Measurements from ENCODE around the gene HMGB1.

The HMGB1 gene

DNA sequence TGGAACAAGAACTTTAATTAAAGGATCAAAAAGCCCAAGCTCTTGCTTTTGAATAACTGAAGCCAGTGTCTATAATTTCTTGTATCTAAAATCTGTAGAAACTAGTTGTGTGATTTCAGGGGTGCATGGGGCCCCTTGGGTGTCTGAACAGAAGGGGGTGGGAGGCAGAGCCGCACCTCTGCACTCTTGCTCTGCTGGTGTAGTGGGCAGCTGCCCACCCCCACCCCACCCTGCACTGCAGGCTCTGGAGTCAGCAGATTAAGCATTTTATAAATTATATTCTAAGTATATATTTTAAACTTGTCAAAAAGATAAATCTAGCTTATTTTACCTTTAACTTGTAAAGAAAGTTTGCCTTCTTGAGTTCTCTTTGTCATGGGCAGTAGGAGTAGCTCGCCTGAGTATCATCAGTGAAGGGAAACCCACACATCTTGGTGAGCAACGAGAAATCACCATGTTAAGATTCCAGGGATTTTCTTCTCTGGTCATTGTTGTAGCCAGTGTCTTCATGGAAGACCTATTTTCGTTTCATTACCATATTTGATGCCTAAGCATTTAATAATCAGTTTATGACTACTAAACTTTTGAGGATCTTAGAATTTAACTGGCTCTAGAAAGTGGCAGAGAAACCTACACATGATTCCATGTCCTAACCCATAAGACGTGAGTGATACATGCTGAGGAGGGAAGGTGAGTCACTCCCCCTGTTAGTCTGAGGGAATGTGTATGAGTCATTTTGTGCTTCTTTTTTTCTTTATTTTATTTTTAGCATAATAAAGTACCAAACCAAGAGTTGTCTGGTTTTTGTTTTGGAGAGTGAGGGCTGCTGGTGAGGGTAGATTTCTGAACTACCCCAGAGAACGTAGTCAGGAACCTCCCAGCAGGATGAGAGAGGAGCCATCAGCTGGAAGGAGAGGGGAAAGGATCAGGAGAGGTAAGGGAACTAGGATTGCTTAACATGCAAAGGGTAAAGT lies 35.7 kb downstream of the HMGB1 start:
- no peak for FAIRE-seq

DNA sequence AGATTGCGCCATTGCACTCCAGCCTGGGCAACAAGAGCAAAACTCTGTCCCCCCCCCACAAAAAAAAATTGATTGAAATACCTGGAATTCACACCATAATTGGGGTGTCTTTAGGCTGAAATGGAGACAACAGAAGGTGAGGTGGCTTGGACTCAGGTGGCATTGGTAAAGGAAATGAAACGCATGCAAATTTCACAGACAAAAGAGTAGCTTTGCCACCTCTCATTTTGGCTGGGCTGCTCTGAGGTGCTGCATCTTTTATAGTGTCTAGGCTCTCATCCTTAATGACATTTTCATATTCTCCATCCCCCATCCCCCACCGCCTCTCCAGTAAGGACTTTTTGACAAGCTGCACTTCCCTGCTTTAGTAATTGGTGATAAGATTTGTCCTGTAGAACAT lies 36.5 kb downstream of the HMGB1 start:
- FAIRE-seq = no peak

DNA sequence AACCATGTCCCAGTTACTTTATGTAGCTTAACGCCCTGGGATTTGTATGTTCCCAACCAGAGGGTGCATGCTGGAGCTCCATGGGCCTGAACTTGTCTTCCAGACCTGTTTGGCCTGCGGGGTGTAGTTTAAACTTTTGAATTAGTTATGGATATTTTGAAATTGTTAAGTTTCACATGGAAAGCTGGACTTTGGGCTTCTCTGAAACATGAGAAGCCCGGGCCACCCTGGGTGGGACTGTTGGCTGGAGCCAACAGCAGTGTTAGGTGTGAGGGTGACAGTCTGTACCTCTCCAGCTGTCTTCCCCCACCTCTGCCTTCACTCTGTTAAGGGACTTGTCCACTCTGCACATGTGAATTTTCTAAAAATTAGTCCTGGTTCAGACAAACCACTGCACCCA lies 41.8 kb downstream of the HMGB1 start:
- FAIRE-seq = no peak

DNA sequence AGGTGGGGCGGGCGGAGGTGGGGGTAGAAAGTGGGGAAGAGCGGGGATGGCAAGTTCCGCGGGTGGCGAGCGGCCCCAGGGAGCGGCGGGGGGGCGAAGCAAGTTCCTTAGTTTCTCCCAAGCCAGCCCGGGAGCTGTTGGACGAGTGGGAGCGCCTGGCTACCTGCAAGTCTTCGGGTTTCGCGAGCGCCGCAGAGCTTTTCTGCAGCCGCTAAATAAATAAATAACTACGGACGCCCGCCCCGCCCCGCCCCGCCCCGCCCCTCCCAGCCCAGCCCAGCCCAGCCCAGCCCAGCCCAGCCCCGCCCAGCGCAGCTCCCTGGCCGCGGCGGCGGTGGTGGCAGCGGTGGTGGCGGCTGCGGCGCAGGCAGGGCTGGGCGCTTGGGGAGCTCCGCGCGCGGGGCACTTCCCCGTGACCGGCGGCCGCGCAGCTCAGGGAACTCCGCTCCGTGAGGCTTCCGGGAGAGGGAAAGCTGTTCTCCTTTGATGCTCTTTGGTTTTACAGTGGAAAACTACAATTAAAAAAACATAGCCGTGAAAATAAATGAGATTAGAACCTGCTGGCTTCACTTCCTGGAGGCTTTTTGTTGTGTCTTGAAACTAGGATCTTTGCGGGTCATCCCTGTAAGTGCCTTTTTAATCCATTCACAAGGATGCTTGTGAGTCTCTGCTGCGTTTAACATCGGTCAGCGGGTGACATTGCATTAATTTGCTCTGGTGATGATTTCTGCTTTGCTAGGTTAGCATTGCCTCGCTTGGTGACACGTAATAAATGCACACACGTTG lies 43.5 kb downstream of the HMGB1 start, which contains the start of gene UBE2L5:
UBE2L5 (plus strand) TSS at position 440 of the 786 bp plus-strand sequence. CDS start 5,498 bp downstream, outside the sequence.
- FAIRE-seq = no peak

DNA sequence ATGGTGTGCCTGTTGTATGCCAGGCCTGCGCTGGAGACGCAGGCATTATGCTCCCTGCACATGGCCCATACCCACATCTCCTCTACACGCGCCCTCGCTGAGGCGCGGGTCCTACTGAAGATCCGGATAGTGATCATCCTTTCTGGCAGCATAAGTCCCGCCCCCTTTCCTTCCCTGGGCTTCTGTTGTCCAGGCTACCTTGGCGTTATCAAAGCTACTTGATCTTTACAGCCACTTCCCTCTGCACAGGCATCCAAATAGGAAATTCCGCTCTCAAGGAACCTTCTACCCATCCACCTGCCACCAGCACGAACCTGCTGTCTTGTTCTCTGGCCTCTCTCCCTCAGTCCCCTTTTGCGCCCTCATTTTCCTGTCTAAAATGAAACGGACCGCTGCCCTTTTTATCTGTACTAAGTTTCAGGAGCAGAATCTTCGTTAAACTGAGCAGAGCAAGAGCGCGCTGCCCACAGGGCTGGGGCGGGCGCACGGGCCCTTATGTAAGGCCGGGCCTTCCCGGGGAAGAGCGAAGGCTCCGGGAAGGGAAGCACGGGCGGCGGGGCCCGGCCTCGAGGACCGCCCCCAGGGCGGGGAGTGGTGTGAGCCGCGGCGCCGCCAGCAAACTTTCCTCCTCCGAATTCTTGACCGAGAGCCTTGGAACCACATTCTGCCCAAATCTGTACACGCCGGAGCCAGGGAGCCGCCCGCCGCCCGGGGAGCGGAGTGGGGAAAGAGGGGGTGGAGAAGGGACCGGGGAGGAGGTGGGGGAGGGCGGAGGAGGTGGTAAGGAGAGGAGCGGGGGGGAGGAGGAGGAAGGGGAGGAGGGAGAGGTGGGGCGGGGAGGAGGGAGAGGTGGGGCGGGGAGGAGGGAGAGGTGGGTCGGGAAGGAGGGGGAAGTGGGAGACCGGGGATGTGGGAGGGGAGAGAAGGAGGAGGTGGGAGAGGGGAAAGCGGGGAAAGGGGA lies 44.4 kb downstream of the HMGB1 start:
- no peak for FAIRE-seq

DNA sequence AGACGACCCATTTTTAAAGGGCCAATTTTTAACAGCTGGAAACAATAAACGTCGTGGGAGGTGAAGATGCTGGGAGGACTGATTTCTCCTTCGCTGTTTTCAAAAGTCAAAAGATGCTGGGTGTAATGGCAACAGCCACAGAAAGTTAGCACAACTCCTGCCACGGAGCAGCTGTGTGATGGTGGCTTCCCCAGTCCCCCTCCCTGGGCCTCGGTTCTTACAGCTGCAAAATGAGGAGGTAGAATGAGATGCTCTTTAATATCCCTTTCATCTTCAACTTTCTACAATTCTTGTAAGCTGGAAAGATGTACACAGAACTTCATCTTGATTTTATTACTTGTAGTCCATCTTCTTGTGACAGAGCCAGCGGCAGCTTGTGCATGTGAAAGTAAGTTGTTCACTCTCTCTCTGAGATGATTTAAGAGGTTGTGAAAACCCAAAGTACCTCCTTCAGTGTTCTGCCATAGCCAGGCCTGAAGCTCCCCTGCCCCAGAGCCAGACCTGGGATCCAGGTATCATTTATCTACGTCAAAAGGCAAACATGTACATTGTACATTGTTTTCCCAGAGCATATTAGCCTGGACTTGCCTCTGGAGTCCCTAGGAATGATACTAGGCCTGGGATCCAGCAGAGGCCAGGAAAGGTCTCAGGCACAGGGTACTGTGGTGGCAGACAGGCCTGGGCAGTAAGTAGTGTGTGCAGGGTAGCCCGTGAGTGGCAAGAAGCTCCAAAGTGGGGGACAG lies 46.8 kb downstream of the HMGB1 start:
- FAIRE-seq = no peak

DNA sequence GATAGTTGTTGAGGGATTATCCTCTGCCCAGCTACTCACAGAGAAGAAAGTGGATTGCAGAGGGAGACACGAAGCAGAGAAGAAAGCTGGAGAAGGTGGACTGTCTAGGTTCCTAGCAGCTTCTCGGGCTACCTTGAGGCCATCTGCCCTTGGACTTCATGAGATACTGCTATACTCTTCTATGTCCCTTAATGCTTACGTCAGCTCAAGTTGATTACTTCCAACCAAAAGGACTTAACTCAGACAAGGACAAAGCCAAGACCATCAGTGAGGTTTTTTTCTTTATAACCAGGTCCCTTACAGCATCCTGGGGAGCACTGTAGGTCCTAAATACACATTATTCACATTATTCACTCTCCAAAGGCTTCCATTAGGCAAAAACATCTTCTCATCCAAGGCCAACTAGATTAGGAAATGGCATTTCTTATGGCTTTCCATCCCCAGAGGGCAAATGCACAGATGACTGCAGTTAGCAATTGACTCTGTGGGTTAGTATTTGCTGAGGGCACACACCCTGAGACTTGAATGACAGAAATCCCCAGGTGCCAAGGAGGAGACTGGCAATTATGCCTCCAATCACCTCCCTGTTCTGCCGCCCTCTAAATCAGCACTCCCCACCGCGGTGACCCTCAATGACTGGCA lies 47.5 kb downstream of the HMGB1 start:
- FAIRE-seq = no peak

DNA sequence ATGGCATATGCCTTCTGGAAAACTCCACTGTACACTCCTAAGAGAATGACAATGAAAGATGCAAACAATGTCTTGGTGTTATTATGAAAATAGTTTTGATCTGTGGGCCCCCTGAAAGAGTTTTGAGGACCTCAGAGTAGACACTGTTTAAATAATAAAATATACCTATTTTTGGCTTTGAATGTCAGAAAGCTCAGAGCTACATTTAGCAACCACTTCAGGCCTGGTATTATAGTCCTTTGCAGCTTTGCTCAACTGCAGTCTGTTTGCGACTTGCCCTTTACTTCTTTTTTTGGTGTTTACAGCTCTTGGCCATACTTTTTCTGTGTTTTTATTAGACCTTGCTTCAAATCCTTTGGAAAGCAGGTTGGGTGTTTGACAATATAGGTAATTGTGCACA lies 49.3 kb downstream of the HMGB1 start:
- no peak for FAIRE-seq

DNA sequence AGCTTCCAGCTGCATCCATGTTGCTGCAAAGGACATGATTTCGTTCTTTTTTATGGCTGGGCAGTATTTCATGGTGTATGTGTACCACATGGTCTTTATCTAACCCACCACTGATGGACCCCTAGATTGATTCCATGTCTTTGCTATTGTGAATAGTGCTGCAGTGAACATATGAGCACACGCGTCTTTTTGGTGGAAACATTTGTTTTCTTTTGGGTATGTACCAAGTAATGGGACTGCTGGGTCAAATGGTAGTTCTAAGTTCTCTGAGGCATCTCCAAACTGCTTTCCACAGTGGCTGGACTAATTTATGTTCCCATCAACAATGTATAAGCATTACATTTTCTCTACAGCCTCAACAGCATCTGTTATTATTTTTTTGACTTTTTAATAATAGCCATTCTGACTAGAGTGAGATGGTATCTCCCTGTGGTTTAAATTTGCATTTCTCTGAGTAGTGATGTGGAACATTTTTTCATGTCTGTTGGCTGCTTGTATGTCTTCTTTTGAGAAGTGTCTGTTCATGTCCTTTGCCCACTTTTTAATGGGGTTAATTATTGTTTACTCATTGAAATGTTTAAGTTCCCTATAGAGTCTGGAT lies 50.2 kb downstream of the HMGB1 start:
- FAIRE-seq = no peak

DNA sequence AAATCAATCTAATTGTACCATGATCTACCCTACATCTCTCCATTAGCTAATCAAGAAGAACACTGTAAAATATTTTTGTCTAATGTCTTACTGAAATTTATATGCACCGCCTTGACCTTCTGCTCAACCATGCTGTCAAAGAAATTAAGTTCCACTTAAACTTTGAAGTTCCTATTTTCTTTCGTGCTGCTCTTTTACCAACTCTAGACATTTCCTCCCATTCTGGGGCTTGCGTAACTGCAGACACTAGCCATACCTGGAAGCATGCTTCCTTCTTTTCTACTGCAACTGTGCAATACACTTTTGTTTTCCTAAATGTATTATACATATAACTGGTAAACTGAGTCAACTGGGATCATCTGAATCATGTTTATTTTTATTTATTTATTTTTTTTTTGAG lies 51.9 kb downstream of the HMGB1 start:
- FAIRE-seq = no peak

DNA sequence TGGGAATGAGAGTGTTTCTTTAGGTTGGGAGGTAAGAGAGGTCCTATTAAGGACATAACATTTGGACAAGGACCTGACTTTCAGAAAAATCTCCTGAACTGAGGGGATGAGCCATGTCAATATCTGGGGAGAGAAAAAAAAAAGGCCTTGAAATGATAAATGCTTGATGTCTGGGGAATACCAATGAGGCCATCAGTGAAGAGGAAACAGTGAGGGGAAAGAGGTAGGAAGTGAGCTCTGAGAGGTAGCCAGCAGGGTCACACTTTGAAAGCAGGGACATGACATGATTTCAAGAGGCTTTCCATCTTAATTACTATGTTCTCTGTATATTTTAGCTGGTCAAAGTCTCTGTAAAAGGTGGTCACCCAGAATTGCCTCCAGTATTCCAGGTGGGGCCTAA lies 53.4 kb downstream of the HMGB1 start:
- FAIRE-seq = no peak

DNA sequence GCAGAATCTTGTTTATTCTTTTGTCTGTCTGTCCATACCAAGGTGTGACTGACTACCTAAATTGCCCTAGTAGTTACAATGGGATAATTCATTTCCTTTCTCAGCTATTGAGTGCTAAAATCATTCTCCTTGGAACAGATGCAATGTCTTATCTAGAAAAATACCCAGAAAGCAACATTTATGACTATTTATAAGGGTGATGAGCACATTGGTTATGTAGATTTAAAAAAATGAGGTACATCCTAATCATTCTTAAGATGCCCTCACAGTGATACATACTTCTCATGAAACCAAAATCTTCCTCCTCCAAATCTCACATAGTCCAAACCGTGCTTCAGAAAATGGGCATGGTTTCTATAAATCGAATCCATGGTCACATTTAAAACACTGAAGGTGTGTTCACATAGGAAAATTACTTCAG lies 55.0 kb downstream of the HMGB1 start:
- FAIRE-seq = no peak

DNA sequence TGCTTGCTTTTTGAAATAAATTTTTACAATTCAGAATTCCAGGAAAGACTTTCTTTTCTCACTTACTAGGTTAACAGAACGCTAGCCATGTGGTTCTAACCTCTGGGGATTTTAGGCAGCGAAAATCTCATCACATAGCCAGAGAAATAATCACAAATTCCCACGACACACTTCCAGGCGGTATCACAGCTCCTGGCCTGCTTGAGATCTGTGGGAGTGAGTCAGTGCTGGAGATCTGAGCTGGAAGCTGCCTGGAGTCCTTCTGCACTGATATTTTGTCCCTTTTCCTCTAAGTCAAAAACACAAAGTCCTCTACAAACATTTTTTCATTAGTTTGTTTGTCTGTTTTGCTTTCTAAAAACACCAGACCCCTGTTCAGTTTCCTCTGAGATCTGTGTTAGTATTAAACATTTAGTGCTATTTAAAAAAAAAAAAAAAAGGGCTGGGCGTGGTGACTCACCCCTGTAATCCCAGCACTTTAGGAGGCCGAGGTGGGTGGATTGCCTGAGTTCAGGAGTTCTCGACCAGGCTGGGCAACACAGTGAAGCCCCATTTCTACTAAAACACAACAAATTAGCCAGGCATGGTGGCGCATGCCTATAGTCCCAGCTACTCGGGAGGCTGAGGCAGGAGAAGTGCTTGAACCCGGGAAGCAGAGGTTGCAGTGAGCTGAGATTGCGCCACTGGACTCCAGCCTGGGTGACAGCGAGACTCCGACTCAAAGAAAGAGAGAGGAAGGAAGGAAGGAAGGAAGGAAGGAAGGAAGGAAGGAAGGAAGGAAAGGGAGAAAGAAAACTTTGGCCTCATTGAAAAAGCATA lies 55.6 kb downstream of the HMGB1 start:
- no peak for FAIRE-seq

DNA sequence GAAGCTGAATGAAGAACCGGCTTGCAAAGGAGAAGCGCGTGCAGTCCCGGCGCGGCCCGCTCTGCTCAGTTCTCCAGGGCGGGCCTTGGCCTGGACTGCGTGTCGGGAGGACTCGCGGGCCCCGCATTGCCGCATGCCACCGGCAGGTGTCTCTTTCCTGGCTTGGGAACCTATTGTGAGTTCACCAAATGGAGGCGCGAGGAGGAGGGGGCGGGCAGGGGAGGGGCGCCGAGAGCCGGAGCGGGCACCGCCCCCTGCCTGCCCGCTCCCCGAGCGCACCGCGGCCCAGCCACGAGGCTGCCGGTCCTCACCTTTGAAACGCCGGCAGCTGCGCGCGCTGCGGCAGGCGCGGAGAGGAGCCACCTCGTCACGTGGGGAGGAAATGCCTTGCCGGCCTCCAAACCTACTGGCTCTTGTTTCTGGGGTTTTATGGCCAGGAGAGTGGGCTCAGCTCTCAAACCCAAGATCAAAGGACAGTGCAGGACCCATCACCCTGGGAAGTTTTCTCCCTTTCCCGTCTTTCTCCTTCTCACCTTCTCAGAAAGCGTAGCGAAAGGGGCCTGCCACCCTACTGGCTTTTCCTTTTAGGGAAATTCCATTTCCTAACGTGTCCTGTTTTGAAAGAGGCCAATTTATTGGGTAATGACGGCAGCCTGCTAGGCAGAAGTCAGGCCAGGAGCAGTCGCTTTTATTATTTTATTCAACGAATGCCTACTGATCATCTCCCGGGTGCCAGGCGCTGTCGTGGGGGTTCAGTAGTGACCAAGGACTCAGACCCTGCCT lies 57.2 kb downstream of the HMGB1 start:
- FAIRE-seq = no peak

DNA sequence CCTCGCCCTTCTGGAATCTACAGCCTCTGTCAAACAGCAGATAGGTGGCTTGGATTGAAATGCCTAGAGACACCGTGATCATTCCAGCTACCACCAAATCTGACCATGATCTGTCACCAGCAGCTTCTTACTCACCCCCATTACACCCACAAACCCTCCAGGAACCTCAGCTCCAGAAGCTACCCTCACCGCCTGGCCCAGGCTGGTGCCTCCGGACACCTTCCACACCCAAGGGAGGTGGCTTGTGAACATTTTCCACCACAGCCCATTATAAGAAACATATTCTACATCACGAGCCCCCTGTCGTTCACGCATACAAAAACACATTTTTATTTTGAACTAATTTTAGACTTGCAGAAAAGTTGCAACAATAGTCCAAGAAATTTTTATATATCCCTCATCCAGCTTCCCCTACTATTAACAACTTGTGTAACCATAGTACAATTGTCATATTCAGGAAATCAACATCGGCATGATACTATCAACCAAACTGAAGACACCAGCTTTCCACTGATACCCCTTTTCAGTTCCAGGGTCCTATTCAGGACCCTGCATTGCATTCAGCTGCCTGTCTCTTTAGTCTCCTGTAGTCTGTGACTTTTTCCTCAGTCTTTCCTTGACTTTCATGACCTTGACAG lies 58.8 kb downstream of the HMGB1 start:
- FAIRE-seq = no peak

Data from colon (tissue), 2 donors.